SK-N-SH (cell line): ENCODE results near the gene ABHD1.

ENCODE experiments used
- EP300 ChIP-seq, 2 experiments: IDR thresholded peaks; 2 replicates each; pipeline versions ENCODE4 v1.4.0 to v1.6.1; 2012; ENCODE audit warnings: borderline replicate concordance in 1 of 2, low read depth in 1 of 2, low read length in 1 of 2
- EZH2phosphoT487 ChIP-seq: fragments of 200-600 bp; sonication (generic); IDR thresholded peaks from 2 replicates; pipeline ENCODE4 v1.6.1; 2017; ENCODE audit warnings: low read depth, mixed run types, mild to moderate bottlenecking, antibody characterized with exemption, moderate library complexity, borderline replicate concordance
- FOSL2 ChIP-seq: IDR thresholded peaks from 2 replicates; pipeline ENCODE4 v1.4.0; 2012; ENCODE audit warnings: low read depth, mild to moderate bottlenecking, moderate library complexity, borderline replicate concordance
- GABPA ChIP-seq: IDR thresholded peaks from 2 replicates; pipeline ENCODE4 v1.4.0; 2012; ENCODE audit warnings: low read depth, mild to moderate bottlenecking
- MXI1 ChIP-seq: IDR thresholded peaks from 2 replicates; pipeline ENCODE4 v1.6.1; 2012; ENCODE audit warnings: mild to moderate bottlenecking, low read depth, low read length, improper control_type of control experiment
- POLR2AphosphoS5 ChIP-seq: IDR thresholded peaks from 2 replicates; pipeline ENCODE4 v1.6.1; 2012; ENCODE audit warnings: low read depth, low read length
- RAD21 ChIP-seq: IDR thresholded peaks from 2 replicates; pipeline ENCODE4 v1.6.1; 2012; ENCODE audit warnings: mild to moderate bottlenecking, low read length
- TAF1 ChIP-seq: IDR thresholded peaks from 2 replicates; pipeline ENCODE4 v1.6.1; 2012; ENCODE audit warnings: low read depth, mild to moderate bottlenecking, low read length, moderate library complexity, borderline replicate concordance
- TCF12 ChIP-seq: IDR thresholded peaks from 2 replicates; pipeline ENCODE4 v1.4.0; 2012
- ZBTB33 ChIP-seq: IDR thresholded peaks from 2 replicates; pipeline ENCODE4 v1.4.0; 2012; ENCODE audit warnings: low read depth, borderline replicate concordance
- TF ChIP-seq, protein P1 (sequence below): fragments of 200-600 bp; sonication (generic); IDR thresholded peaks from 2 replicates; pipeline ENCODE4 v1.6.1; 2017; ENCODE audit warnings: antibody characterized with exemption, mild to moderate bottlenecking, moderate library complexity
- TF ChIP-seq, protein P2 (sequence below): IDR thresholded peaks from 2 replicates; pipeline ENCODE4 v1.4.0; 2012; ENCODE audit warnings: low read depth
- TF ChIP-seq, protein P3 (sequence below): IDR thresholded peaks from 2 replicates; pipeline ENCODE4 v1.6.1; 2012; ENCODE audit warnings: mild to moderate bottlenecking, low read depth, low read length, moderate library complexity

GRCh38 chr2:27178469-27178868 is 54.9 kb downstream of the ABHD1 start:
- TF ChIP-seq, protein P1, sequence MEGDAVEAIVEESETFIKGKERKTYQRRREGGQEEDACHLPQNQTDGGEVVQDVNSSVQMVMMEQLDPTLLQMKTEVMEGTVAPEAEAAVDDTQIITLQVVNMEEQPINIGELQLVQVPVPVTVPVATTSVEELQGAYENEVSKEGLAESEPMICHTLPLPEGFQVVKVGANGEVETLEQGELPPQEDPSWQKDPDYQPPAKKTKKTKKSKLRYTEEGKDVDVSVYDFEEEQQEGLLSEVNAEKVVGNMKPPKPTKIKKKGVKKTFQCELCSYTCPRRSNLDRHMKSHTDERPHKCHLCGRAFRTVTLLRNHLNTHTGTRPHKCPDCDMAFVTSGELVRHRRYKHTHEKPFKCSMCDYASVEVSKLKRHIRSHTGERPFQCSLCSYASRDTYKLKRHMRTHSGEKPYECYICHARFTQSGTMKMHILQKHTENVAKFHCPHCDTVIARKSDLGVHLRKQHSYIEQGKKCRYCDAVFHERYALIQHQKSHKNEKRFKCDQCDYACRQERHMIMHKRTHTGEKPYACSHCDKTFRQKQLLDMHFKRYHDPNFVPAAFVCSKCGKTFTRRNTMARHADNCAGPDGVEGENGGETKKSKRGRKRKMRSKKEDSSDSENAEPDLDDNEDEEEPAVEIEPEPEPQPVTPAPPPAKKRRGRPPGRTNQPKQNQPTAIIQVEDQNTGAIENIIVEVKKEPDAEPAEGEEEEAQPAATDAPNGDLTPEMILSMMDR = no peak
- TF ChIP-seq TAF1 = no peak
- no peak for TF ChIP-seq TCF12
- no peak for TF ChIP-seq EP300 (IDR thresholded peaks at IDR 0.05; ENCODE audit: borderline replicate concordance in 1 of 2, low read depth in 1 of 2, low read length in 1 of 2)
- TF ChIP-seq, protein P2, sequence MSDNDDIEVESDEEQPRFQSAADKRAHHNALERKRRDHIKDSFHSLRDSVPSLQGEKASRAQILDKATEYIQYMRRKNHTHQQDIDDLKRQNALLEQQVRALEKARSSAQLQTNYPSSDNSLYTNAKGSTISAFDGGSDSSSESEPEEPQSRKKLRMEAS = no peak
- TF ChIP-seq POLR2AphosphoS5 = no peak
- TF ChIP-seq MXI1 = no peak
- no peak for TF ChIP-seq ZBTB33
- TF ChIP-seq EZH2phosphoT487 = no peak
- TF ChIP-seq, protein P3, sequence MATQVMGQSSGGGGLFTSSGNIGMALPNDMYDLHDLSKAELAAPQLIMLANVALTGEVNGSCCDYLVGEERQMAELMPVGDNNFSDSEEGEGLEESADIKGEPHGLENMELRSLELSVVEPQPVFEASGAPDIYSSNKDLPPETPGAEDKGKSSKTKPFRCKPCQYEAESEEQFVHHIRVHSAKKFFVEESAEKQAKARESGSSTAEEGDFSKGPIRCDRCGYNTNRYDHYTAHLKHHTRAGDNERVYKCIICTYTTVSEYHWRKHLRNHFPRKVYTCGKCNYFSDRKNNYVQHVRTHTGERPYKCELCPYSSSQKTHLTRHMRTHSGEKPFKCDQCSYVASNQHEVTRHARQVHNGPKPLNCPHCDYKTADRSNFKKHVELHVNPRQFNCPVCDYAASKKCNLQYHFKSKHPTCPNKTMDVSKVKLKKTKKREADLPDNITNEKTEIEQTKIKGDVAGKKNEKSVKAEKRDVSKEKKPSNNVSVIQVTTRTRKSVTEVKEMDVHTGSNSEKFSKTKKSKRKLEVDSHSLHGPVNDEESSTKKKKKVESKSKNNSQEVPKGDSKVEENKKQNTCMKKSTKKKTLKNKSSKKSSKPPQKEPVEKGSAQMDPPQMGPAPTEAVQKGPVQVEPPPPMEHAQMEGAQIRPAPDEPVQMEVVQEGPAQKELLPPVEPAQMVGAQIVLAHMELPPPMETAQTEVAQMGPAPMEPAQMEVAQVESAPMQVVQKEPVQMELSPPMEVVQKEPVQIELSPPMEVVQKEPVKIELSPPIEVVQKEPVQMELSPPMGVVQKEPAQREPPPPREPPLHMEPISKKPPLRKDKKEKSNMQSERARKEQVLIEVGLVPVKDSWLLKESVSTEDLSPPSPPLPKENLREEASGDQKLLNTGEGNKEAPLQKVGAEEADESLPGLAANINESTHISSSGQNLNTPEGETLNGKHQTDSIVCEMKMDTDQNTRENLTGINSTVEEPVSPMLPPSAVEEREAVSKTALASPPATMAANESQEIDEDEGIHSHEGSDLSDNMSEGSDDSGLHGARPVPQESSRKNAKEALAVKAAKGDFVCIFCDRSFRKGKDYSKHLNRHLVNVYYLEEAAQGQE = no peak
- TF ChIP-seq RAD21 = no peak
- no peak for TF ChIP-seq GABPA
- TF ChIP-seq FOSL2 = no peak
